Prostate gland (tissue), 2 donors: Measurements from ENCODE around the gene STX5. TPM values are rescaled to one million over a fixed set of nuclear protein-coding genes. Genes with fewer than 3 reads are reported as not detected.
A peak's percentile ranks its signal among the peaks of the same experiment; 100 is the strongest.
"Not testable (repeated sequence)": the region's sequence is repeated elsewhere in the genome, so short reads cannot be mapped to it uniquely, and the experiment has no call there.

ENCODE experiments used
- DNase-seq: peaks from one replicate; pipeline ENCODE4 v3.0.0-alpha.2; 2019; ENCODE audit warnings: low spot score
- H3K27ac ChIP-seq, 2 donors: fragments of 200-600 bp; sonication (generic); 2 replicates each; pipeline ENCODE4 v1.5.1; 2017 to 2019
- H3K27me3 ChIP-seq: fragments of 200-600 bp; sonication (generic); replicated peaks from 2 replicates; pipeline ENCODE4 v1.5.1; 2019; ENCODE audit not compliant: insufficient read depth
- H3K36me3 ChIP-seq, 2 donors: fragments of 200-600 bp; sonication (generic); 1 replicate in 1 of 2; 2 replicates in 1 of 2; pipeline versions ENCODE4 v1.5.1 to v1.8.1; 2017 to 2019
- H3K4me1 ChIP-seq: fragments of 200-600 bp; sonication (generic); replicated peaks from 2 replicates; pipeline ENCODE4 v1.5.1; 2019
- H3K4me3 ChIP-seq, 2 donors: fragments of 200-600 bp; sonication (generic); 2 replicates each; pipeline ENCODE4 v1.5.1; 2017 to 2019
- H3K9me3 ChIP-seq: fragments of 200-600 bp; sonication (generic); 2 replicates; pipeline ENCODE4 v1.5.1; 2017
- CTCF ChIP-seq, 4 experiments: fragments of 200-600 bp in 2 of 4; fragments of 450-650 bp in 2 of 4; sonication (generic) in 2 of 4; IDR thresholded peaks; 1 replicate in 3 of 4; 2 replicates in 1 of 4; pipeline ENCODE4 v1.5.1; 2016 to 2019; ENCODE audit warnings: antibody characterized with exemption in 4 of 4, mild to moderate bottlenecking in 2 of 4, moderate library complexity in 2 of 4
- POLR2A ChIP-seq: fragments of 450-650 bp; IDR thresholded peaks from one replicate; pipeline ENCODE4 v1.6.1; 2016; ENCODE audit warnings: antibody characterized with exemption, mild to moderate bottlenecking
- POLR2AphosphoS5 ChIP-seq: sonication (generic); formaldehyde crosslinking; IDR thresholded peaks from one replicate; pipeline ENCODE4 v1.6.1; 2017; ENCODE audit warnings: antibody characterized with exemption
- WGBS: methylation state at CpG from one replicate; pipeline ENCODE4 v1.1.5; 2018; 5-methylcytosine and 5-hydroxymethylcytosine counted together
- intact Hi-C: fragments of 100-400 bp; cut with DNase I; formaldehyde crosslinking; loops from one replicate; pipeline ENCODE4 v1.14.2; 2022
- total RNA-seq, 2 donors: library from RNA; depleted of rRNA; stranded (reverse); fragments of >200 nt; gene quantifications; one replicate each; pipeline ENCODE4 v1.1.0, GENCODE V29; 2016

STX5 gene
- total RNA-seq, 2 donors from 2014 or later = 34.5 to 57.5 TPM

GRCh38 chr11:62850911-62851806 lies 19.3 kb upstream of the STX5 start:
- intact Hi-C loops = no loop called here
- TF ChIP-seq POLR2A (no peak), POLR2AphosphoS5 (no peak), CTCF (IDR thresholded peaks at IDR 0.05) (no peak)
- H3K27ac ChIP-seq = no peak overlapping the region
- no peak overlapping the region for H3K4me3 ChIP-seq
- H3K4me1 ChIP-seq = peaks cover 9% of the 10 kb centered on the region
- no peaks in the 10 kb centered on the region for H3K36me3 ChIP-seq
- no peaks in the 10 kb centered on the region for H3K9me3 ChIP-seq
- 70% methylated on average over 15 of the region's 15 CpGs for WGBS
- DNase-seq = no peak
- H3K27me3 ChIP-seq = no peaks in the 10 kb centered on the region

- H3K27me3 ChIP-seq = no peaks in the 10 kb centered on the region
- no peak for DNase-seq
- TF ChIP-seq POLR2AphosphoS5 = no peak
- no peak for TF ChIP-seq POLR2A
- TF ChIP-seq CTCF (IDR thresholded peaks at IDR 0.05) = no peak
- no peak overlapping the region for H3K27ac ChIP-seq
- intact Hi-C loops = no loop called here
- H3K4me3 ChIP-seq = no peak overlapping the region
- H3K9me3 ChIP-seq = no peaks in the 10 kb centered on the region
- H3K4me1 ChIP-seq = peaks cover under 1% of the 10 kb centered on the region
- 93% methylated on average over 1 of the region's 1 CpG for WGBS
- H3K36me3 ChIP-seq = no peaks in the 10 kb centered on the region
Measured at GRCh38 chr11:62847767-62848314, 16.0 kb upstream of the STX5 start.

- peaks cover 8% of the 10 kb centered on the region for H3K4me1 ChIP-seq
- H3K4me3 ChIP-seq = no peak overlapping the region
- TF ChIP-seq POLR2A = no peak
- H3K27me3 ChIP-seq = no peaks in the 10 kb centered on the region
- intact Hi-C loops = no loop called here
- H3K9me3 ChIP-seq = no peaks in the 10 kb centered on the region
- H3K36me3 ChIP-seq = no peaks in the 10 kb centered on the region
- H3K27ac ChIP-seq = no peak overlapping the region
- WGBS = 86% methylated on average over 3 of the region's 3 CpGs
- no peak for DNase-seq
Measured at GRCh38 chr11:62846177-62846576, 14.3 kb upstream of the STX5 start.

- H3K9me3 ChIP-seq = no peaks in the 10 kb centered on the region
- H3K36me3 ChIP-seq = no peaks in the 10 kb centered on the region
- H3K27ac ChIP-seq = no peak overlapping the region
- no peaks in the 10 kb centered on the region for H3K27me3 ChIP-seq
- TF ChIP-seq POLR2AphosphoS5 (no peak), CTCF (IDR thresholded peaks at IDR 0.05) (no peak), POLR2A (no peak)
- no peak for DNase-seq
- no peak overlapping the region for H3K4me3 ChIP-seq
- intact Hi-C loops = no loop called here
- peaks cover 8% of the 10 kb centered on the region for H3K4me1 ChIP-seq
- 94% methylated on average over 3 of the region's 3 CpGs for WGBS
Measured at GRCh38 chr11:62844154-62844553, 12.3 kb upstream of the STX5 start.

- Histone ChIP-seq H3K4me1 (peaks cover 8% of the 10 kb centered on the region), H3K9me3 (no peaks in the 10 kb centered on the region), H3K27ac (no peak overlapping the region), H3K4me3 (no peak overlapping the region), H3K27me3 (no peaks in the 10 kb centered on the region), H3K36me3 (no peaks in the 10 kb centered on the region)
- TF ChIP-seq POLR2A (no peak), POLR2AphosphoS5 (no peak), CTCF (IDR thresholded peaks at IDR 0.05) (no peak)
- intact Hi-C loops = loop anchor here (2.0 kb wide), 1 partner anchor 37 kb away; the partner anchor contains the start of gene SLC3A2
- WGBS = 96% methylated on average over 3 of the region's 3 CpGs
- no peak for DNase-seq
Measured at GRCh38 chr11:62843466-62843865, 11.6 kb upstream of the STX5 start.

GRCh38 chr11:62842891-62843290 lies 11.0 kb upstream of the STX5 start:
- H3K36me3 ChIP-seq, H3K4me3 ChIP-seq: not testable (repeated sequence)
- WGBS = 81% methylated on average over 9 of the region's 9 CpGs

More at GRCh38 chr11:62842891-62843290, 11.0 kb upstream of the STX5 start:
- intact Hi-C loops = loop anchor here (2.0 kb wide), 1 partner anchor 38 kb away; the partner anchor contains the start of gene SLC3A2
- not testable (repeated sequence) for H3K4me1 ChIP-seq, DNase-seq, H3K27me3 ChIP-seq, H3K9me3 ChIP-seq
- H3K27ac ChIP-seq = peak overlapping the region; percentile 98 to 99
